Suprapubic skin (tissue), 4 donors: ENCODE results near the gene RICTOR.

ENCODE experiments used
- EP300 ChIP-seq: sonication (generic); formaldehyde crosslinking; IDR thresholded peaks from one replicate; pipeline ENCODE4 v1.6.1; 2017; ENCODE audit warnings: antibody characterized with exemption
- POLR2A ChIP-seq, 2 donors: fragments of 450-650 bp; IDR thresholded peaks; one replicate each; pipeline ENCODE4 v1.6.1; 2017; ENCODE audit warnings: antibody characterized with exemption in 2 of 2, mild to moderate bottlenecking in 2 of 2, moderate library complexity in 2 of 2
- POLR2AphosphoS5 ChIP-seq, 3 donors: sonication (generic); formaldehyde crosslinking; IDR thresholded peaks; one replicate each; pipeline ENCODE4 v1.6.1; 2017; ENCODE audit warnings: antibody characterized with exemption in 3 of 3
- TF ChIP-seq, protein P1 (sequence below), 2 donors: fragments of 200-600 bp in 1 of 2; fragments of 450-650 bp in 1 of 2; sonication (generic) in 1 of 2; IDR thresholded peaks; one replicate each; pipeline ENCODE4 v1.5.1; 2016 to 2019; ENCODE audit warnings: antibody characterized with exemption in 2 of 2, mild to moderate bottlenecking in 1 of 2, moderate library complexity in 1 of 2

DNA sequence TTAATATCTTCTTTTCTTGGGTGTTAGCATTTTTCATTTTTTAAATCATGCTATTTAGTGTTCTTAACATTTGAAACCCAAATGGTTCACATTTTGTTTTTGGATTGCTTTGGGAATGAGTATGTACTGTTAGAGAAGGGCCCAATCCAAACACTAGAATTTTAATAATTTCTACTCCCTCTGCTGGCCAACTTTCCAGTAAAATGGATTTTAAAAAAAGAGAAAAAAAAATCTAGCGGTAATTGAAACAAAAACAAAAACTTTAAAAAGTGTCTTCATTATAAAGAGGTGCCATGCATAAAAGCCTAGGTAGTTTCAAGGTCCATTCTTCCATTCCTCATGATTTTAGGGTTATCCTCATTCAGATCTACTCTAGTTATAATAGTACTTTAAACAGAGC, 32.1 kb upstream of the RICTOR start:
- TF ChIP-seq, protein P1, sequence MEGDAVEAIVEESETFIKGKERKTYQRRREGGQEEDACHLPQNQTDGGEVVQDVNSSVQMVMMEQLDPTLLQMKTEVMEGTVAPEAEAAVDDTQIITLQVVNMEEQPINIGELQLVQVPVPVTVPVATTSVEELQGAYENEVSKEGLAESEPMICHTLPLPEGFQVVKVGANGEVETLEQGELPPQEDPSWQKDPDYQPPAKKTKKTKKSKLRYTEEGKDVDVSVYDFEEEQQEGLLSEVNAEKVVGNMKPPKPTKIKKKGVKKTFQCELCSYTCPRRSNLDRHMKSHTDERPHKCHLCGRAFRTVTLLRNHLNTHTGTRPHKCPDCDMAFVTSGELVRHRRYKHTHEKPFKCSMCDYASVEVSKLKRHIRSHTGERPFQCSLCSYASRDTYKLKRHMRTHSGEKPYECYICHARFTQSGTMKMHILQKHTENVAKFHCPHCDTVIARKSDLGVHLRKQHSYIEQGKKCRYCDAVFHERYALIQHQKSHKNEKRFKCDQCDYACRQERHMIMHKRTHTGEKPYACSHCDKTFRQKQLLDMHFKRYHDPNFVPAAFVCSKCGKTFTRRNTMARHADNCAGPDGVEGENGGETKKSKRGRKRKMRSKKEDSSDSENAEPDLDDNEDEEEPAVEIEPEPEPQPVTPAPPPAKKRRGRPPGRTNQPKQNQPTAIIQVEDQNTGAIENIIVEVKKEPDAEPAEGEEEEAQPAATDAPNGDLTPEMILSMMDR (IDR thresholded peaks at IDR 0.05): no peak
- TF ChIP-seq POLR2A (IDR thresholded peaks at IDR 0.05): no peak
- TF ChIP-seq POLR2AphosphoS5 (IDR thresholded peaks at IDR 0.05): no peak
- no peak for TF ChIP-seq EP300
